ENCODE results near the gene DENND1A.
"Not testable (repeated sequence)": the region's sequence is repeated elsewhere in the genome, so short reads cannot be mapped to it uniquely, and the experiment has no call there.

DENND1A gene

DNA sequence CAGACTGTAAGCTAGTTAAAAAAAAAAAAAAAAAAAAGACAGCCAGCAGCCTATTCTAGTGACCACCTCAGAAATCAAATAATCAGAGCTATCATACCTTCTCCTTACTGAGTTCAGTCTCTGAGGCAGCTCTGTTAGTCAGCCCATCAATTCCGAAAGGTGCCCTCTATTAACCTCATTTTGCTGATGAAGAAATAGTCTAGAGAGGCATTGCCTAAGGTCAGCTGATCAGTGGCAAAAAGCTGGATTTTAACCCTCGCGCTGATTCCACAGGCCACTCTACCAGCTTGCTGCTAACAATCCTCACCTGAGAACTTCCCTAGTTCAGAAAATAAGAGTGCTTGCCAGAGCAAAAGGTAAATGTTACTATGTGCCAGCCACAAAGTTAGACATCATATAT lies 172.0 kb downstream of the DENND1A start:
- no peak for DNase-seq

DNA sequence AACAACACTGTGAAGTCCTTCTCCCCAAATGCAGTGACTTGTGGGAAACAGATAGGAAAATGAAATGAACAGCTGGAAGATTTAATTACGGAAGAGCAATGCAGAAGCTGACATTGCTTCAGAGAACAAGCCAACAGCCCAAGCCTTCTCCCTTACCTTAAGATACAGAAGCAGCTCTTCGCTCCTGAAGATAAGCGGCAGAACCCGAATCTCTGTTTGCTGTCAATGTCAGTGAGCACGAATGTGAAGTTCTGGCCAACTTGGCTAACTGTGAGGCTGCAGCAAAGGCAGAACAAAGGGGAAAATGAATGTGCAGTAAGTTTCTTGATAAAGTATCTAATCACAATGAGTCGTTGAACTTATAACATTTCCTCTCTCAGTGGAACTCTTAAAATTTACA lies 172.4 kb downstream of the DENND1A start:
- no peak for DNase-seq

DNA sequence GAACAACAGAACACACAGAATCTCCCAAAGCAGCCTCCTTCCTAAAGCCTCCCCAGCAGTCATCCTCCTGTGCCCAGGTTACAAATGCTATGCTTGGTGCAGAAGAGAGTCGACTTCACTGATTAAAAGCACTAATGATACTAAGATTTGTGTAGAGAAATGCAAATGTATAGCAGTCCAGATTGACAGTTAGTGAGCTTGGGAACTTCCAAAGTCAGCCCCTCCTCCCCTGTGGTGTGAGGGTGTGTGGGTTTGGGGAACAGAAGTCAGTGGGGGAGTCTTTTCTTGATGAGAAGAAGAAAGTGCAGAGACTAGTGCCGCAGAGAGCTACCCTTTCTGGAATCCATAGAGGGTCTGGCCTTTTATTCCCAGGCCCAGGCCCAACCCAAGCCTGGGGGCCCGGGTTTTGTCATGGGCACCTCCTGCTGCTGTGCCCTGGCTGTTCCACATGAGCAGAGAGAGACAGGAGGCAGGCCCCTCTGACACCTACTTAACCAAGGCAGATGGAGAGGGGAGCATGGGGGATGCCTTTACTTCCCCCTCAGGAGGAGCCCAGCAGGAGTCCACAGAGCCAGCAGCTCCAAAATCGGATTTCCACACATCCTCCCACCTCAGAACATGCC lies 173.3 kb downstream of the DENND1A start:
- DNase-seq: no peak

DNA sequence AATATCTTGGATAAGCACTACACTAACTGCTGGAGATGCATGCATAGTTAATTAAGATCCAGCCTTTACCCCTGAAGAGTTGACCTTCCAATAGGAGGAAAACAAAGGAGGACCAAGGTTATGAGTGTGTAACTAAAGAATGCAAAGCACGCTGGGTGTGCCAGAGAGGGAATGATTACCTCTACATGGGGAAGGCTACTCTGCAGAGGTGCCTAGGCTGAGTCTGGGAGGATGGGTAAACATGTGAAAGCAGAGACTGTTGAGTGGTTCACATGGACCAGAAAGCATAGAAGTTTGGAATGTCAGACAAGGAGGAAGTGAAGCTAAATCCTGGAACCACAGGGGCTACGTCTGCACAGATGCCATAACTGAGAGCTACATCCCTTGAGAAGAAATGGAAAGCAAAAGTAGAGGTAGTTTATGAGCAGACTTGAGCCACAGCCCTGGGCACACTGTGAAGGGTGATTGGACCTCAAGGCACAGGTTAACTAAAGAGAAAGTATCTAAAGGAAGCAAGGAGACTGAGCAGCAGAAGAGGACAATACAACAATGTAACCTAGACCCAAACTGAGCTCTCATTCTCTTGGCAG lies 176.2 kb downstream of the DENND1A start:
- no peak for DNase-seq

DNA sequence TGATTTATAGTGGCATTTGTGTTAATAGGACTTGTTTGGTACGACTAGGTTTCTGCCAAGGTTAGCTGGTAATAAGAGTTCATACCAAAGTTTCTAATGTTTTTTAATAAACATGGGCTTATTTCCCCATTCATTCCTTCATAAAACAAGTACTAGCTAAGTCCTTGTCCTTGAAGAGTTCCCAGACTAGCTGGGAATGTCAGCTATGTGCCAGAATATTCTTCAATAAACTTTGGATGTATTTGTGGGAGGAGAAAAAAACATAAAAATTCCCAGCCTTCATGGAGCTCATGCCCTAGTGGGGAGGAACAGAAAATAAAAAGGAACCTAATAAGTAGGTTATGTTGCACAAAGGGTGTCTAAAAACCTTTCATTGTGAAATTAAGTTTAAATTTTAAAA lies 176.9 kb downstream of the DENND1A start:
- DNase-seq: no peak

DNA sequence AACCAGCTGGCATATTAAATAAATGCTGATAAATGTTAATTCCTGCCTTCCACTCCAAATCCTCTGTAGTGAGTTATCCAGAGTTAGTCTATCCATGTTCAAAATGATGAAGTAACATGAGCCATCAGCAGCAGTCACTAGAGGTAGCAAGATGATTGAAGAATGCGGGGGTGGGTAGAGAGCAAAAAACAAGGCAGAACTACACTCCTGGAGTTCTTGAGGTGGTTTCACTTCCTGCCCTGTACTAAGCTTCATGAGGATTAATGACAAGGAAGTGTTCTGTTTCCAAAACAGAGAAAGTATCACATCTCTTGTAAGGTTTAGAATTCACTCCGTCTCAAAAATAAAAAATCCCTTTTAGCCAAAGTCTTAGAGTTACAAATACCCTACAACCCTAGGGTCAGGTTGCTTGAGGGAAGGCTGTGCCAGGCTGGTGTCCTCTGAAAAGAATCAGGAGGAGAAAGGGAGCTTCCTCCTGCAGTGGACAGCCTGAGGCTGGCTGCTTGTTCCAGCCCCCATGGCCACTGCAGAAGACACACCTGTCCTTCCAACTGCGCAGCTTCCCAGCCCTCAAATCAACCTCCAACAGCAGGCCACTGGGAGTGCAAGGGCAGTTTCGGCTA lies 180.2 kb downstream of the DENND1A start:
- DNase-seq: no peak

DNA sequence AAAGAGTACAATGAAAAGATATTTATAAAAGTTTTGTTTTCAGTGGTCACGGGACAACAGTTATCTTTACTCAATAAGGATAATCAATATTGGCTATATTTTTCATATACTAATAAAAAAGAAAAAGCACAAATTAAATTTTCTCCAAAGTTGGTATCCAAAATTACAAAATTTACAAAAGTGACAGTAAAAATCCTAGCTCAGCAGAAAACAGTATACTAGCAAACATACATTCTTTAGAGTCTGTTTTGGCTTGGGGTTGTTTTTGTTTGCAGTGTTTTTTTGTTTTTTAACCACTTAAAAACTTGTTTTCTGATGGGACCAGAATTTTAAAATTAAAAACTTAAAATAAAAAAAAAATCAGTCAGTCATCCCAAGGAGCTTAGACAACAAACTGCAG lies 183.2 kb downstream of the DENND1A start:
- no peak for DNase-seq

DNA sequence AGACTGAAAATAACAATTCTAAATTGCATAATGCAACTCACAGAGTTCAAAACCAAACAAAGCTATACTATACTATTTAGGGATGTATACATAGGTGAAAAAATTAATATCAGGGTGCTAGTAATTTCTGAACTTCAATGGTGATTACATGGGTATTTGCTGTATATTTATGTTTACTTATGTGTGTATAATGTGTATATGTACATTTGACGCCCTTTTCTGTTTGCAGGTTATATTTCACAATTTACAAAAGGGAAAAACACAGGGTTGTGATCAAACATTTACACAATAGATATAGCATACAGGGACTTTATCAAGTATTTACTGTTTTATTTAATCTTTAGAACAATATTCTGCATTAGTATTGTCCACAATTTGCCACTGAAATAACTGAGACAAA lies 184.0 kb downstream of the DENND1A start:
- DNase-seq: no peak

DNA sequence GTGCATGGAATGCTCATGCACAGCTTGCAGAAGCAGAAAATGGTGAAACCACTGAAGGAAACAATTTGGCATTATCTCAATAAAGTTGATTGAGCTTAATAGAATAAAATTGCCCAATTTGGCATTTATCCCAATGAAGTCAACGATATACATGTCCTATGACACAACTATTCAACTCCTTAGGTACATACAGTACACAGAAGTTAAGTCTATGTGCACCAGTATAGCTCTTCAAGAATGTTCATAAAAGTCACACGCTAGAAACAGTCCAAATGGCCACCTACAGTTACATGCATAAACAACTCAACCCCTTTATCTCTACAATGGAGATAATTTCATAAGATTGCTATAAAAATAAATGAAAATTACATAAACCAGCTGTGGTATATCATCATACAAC lies 184.5 kb downstream of the DENND1A start:
- DNase-seq: no peak

DNA sequence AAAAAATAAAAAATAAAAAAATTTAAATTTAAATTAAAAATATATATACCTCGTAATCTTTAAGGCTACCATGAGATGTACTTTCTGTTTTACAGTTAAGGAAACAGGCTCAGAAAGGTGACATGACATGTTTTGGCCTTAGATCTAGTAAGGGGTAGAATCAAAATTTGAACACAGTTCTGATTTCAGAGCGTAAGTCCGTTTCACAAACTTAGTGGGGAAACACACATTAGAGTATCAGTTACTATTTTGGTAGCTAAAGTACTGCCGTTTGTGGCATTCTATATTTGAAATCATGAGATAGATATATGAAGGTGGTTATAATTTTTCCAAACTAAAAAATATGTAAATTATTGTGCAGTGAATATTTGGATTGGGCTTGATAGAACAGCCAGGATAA lies 186.2 kb downstream of the DENND1A start:
- DNase-seq: no peak

DNA sequence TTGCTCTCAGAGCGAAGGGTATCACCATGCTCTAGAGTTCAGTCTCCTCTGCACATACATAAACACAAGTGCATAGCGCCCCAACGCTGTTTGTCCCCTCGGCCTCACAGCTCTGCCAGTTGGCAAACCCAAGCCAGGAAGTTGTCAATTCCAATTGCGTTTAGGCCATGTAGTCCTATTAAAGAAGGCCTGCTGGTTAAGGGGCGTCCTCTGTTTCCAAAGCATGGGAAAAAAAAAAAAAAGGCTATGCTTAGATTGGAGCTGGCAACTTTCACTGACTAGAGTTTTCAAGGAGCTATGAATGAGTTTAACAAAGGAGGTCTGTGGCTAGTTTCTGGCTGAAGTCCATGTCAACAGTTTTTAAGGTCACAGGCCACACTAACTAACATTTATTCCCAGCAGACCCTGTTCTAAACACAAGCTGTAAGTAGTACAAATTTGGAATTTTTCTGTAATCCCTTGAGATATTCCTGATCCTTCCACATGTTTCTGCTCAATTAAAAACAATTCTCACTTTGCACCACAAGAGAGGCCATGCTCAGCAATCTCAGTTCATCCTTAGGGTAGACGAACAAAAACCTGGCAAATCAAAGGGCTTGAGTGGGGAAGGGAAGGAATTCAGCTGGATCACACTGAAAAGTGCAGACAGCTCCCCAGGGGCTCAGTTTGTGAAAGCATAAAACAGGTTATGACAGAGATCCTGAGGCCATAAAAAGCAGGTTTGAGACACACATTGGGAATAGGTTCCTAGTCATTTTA lies 187.7 kb downstream of the DENND1A start:
- DNase-seq: no peak

DNA sequence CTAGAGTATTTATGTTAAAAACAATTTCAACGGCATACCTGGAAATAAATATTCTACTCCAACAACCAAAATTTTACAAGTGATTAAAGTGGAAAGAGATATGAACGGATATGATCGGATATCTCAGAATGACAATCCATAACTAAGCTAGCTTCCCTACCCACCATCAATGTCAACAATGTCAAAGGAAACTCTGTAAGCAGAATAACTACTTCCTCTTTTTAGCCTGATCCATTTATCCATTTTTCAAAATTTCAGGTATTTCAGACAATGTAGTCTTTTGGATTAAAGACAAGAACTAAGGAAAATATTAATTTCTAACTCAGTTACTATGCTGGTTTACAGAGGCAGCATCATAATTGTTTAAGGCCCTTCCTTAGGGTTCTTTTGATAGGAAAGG lies 188.7 kb downstream of the DENND1A start:
- DNase-seq: no peak

DNA sequence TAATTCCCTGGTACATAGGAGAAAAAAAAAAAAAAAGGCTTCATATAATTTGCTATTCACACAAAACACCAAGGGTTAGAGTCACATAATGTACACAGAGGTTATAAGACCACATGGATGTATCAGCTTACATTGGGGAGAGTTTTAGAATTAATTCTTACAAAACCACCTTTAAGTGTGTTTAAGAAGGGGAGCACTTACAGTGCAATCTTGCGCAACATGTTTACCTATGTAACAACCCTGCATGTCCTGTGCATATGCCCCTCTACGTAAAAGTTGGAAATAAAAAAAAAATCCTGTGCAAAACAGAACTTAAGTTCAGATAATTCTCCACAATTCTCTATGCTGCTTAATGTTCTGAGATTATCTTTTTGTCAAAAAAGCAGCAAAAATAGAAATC lies 190.0 kb downstream of the DENND1A start:
- DNase-seq: no peak

DNA sequence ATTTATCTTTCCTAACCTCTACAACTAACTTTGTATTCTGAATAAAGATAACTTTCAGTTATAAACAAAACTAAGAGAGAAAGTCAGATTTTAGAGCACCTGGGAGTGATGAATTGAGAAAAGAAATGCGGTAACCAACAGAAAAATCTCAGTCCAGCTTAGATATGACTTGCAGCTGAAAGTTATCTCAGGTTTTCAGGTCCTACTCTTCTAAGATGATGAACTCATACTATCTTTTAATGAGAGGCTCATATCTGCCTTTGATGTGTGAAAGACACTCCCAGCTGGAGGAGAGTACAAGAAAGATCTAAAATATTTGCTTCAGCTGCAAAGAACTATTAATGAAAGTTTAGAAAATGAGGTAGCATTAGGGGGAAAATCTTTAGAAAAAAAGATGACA lies 190.5 kb downstream of the DENND1A start:
- no peak for DNase-seq

DNA sequence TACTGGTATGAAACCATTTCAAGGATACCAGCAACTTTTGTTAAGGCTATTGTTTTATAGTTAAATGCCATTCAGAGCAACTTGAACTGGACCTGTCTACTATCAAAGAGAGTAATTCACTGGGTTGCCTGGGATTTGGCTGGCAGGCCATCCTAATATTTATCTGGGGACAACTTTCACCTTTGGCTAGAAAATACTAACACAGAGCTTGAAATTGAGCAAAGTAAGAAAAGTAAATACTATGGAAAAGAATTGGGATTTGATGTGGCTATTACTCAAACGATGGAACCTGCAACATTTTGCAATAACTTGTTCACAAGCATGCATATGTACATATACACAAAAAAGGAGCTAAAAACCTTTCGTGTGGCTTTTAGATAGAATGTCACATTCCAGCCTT lies 191.3 kb downstream of the DENND1A start:
- DNase-seq: no peak

DNA sequence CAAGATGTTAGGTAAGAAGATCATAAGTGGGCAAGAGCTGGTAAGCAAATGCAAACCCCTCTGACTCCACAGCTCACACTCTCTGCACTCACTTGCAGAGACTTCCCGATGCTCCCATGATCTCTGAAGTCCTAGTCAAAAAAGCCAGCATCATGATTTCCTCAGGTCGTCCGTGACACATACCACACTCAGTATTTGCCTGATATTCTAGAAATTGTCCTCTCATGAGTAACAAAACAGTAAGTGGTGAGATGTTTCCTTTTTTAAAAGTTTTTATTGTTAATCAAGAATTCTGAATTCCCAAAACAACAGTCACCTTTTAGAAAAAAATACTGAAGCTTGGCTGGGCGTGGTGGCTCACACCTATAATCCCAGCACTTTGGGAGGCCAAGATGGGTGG lies 194.6 kb downstream of the DENND1A start:
- DNase-seq: no peak

DNA sequence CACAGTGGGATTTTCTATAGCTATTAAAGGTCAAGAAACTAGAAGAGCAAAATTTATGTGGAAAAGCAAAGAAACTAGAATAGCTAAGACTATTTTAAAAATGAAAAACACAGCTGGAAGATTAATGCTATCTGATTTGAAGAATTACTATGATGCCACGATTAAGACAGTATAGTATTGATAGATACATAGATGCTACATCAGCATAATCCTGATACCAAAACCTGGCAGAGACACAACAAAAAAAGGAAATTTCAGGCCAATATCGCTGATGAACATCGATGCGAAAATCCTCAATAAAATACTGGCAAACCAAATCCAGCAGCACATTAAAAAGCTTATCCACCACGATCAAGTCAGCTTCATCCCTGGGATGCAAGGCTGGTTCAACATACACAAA lies 201.4 kb downstream of the DENND1A start:
- DNase-seq: not testable (repeated sequence)

DNA sequence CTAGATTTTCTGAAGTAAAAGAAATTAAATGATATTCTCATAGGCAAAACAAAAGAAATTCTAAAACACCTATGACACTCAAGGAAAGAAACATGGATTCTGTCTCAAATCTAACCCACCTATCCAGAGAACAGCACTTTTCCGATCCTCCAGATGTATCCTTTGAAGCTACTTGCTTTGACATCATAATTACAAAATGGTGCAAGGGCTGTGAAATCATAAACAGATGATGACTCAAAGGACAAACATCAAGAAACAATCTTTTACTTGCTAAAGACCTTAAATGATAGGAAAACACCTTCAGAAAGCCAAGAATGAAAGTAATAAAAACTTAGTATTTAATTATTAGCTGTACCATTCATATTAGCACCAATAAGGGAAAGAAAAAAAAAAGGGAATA lies 202.6 kb downstream of the DENND1A start:
- no peak for DNase-seq

DNA sequence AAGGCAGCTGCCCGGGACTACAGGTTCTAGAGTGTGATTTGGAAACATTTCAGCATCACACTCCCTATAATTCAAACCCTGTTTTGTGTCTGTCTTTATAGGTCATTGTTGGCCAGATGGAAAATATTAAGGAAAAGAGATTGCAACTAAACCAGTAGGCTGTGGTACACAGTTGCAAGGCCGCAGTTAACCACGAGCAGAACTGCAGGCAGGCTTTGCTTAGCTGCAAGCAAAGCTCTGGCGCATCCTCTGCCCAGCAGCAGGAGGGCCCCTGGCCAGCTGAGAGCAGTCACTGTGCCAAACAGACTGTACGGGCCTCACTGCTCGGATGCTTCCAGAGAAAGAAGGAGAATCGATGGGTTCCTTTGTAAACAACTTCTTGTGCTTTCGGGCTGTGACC lies 204.5 kb downstream of the DENND1A start:
- no peak for DNase-seq

DNA sequence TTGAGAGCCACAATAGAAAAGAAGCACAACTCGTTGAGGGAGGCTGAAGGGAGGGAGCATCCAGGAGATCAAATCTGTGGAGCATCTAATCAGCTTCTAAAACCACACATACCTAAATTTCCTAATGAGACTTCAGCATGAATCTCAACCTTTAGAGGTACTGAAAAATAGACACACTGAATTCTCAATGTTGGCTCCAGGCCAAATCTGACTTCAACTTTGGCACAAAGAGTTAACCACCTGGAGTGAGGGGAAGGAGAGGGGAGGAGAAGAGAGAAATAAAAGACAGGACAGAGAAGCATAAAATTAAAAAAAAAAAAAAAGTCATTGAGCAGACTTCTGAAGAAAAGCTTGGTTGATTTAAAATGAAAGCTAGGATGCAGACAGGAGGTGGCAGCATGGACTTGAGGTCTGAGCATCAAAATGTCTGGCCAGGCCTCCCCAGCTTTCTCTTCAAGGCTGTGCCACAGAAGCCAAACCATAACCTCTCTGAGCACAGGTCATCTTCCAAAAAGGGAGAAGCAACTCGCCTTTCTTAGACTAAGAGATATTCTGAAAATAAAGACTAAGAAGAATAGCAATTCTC lies 205.6 kb downstream of the DENND1A start:
- DNase-seq: no peak

DNA sequence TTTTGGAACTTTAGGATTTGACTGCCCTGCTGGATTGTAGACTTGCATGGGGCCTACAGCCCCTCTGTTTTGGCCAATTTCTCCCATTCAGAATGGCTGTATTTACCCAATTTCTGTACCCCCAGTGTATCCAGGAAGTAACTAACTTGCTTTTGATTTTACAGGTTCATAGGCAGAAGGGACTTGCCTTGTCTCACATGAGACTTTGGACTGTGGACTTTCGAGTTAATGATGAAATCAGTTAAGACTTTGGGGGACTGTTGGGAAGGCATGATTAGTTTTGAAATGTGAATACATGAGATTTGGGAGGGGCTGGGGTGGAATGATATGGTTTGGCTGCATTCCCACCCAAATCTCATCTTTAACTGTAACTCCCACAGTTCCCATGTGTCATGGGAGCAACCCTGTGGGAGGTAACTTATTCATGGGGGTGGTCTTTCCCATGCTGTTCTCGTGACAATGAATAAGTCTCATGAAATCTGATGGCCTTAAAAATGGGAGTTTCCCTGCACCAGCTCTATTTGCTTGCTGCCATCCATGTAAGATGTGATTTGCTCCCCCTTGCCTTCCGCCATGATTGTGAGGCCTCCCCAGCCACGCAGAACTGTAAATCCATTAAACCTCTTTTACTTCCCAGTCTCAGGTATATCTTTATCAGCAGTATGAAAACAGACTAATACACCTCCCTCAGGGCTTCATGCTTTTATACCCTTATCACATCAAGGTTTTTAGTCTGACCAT lies 206.6 kb downstream of the DENND1A start:
- no peak for DNase-seq

DNA sequence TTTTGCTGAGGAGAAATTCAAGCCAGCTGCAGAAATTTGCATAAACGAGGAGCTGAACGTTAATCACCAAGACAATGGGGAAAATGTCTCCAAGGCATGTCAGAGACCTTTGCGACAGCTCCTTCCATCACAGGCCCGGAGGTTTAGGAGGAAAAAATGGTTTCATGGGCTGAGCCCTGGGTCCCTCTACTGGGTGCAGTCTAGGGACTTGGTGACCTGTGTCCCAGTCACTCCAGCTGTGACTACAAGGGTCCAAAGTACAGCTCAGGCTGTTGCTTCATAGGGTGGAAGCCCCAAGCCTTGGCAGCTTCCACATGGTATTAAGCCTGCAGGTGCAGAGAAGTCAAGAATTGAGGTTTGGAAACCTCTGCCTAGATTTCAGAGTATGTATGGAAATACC lies 207.5 kb downstream of the DENND1A start:
- no peak for DNase-seq

DNA sequence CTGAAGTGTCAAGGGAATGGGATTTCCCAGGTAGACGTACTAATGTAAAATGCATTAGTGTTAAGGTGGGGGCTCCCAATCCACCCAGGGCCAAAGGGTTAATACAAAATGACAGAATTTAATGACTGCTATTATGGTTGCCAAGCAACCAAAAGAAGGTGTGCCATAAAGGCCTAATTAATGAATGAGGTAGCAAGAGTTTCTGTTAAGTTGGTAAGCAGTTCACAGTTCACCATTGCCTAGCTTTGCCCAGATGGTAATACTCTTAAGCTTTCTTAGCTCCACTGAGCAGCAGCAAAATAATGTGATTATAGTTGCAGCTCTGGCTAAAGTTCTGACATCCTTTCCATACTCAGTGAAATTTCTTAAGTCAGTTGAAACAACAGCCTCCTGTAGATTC lies 211.7 kb downstream of the DENND1A start:
- DNase-seq: no peak

All from CD4-positive, alpha-beta T cell treated with Interleukin-15 for 1 hour (primary cell).